Stomach (tissue), 4 donors: Measurements from ENCODE around the gene ABHD17B.

Source experiments
- EP300 ChIP-seq: sonication (generic); formaldehyde crosslinking; IDR thresholded peaks from one replicate; pipeline ENCODE4 v1.6.1; 2017; ENCODE audit warnings: antibody characterized with exemption
- POLR2A ChIP-seq, 4 donors: fragments of 450-650 bp; IDR thresholded peaks; one replicate each; pipeline ENCODE4 v1.6.1; 2016; ENCODE audit warnings: antibody characterized with exemption in 4 of 4, control low read depth in 2 of 4, mild to moderate bottlenecking in 1 of 4, moderate library complexity in 1 of 4
- POLR2AphosphoS5 ChIP-seq, 3 donors: sonication (generic); formaldehyde crosslinking; IDR thresholded peaks; one replicate each; pipeline ENCODE4 v1.6.1; 2016; ENCODE audit warnings: antibody characterized with exemption in 3 of 3
- TF ChIP-seq, protein P1 (sequence below), 7 experiments: fragments of 450-650 bp in 4 of 7; fragments of 200-600 bp in 3 of 7; sonication (generic) in 3 of 7; IDR thresholded peaks; one replicate each; pipeline ENCODE4 v1.5.1; 2016 to 2019; ENCODE audit warnings: antibody characterized with exemption in 7 of 7, control low read depth in 2 of 7, mild to moderate bottlenecking in 1 of 7

DNA sequence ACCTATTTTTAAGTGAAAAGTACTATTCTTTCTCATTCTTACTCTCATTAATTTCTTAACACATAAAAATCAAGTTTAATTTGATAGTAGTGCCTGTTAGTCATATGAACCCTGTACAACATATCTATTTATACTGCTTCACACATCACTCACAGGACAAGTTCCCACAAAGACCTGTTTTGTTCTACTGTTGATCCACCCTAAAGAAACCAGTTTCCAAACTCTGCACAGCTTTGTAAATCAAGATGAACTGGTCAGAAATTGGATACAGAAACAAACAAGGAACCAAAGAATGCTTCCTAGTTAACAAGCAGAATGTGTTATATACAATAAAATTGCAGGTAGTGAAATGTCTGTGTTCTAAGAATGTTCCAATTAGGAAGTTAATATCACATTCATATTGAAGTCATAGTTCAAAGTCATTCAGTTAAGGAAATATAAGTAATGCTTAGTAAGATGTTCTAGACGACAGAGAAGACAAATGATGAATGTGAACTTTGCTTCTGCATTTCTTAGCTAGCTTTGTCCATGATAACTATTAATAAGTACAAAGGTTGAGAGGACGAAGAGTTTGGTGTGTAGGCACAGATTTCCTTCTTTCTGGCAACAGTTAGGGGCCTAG is 33.9 kb upstream of the ABHD17B start:
- TF ChIP-seq, protein P1, sequence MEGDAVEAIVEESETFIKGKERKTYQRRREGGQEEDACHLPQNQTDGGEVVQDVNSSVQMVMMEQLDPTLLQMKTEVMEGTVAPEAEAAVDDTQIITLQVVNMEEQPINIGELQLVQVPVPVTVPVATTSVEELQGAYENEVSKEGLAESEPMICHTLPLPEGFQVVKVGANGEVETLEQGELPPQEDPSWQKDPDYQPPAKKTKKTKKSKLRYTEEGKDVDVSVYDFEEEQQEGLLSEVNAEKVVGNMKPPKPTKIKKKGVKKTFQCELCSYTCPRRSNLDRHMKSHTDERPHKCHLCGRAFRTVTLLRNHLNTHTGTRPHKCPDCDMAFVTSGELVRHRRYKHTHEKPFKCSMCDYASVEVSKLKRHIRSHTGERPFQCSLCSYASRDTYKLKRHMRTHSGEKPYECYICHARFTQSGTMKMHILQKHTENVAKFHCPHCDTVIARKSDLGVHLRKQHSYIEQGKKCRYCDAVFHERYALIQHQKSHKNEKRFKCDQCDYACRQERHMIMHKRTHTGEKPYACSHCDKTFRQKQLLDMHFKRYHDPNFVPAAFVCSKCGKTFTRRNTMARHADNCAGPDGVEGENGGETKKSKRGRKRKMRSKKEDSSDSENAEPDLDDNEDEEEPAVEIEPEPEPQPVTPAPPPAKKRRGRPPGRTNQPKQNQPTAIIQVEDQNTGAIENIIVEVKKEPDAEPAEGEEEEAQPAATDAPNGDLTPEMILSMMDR (IDR thresholded peaks at IDR 0.05) = no peak
- TF ChIP-seq POLR2A (IDR thresholded peaks at IDR 0.05) (no peak), POLR2AphosphoS5 (IDR thresholded peaks at IDR 0.05) (no peak), EP300 (no peak)
